Activated T-cell treated with anti-CD3 and anti-CD28 coated beads for 4 hours (primary cell): ENCODE data around the gene ASTN2.

Experiments used
- DNase-seq: peaks from one replicate; pipeline ENCODE4 v3.0.0-alpha.2; 2020

The ASTN2 gene

GRCh38 chr9:117239428-117239827 lies 175.4 kb downstream of the ASTN2 start:
- DNase-seq = no peak

- DNase-seq = no peak
These were observed 180.8 kb downstream of the ASTN2 start for GRCh38 chr9:117234103-117234502.

- no peak for DNase-seq
These were observed 181.8 kb downstream of the ASTN2 start for GRCh38 chr9:117233016-117233415.

GRCh38 chr9:117232281-117232680 lies 182.6 kb downstream of the ASTN2 start:
- DNase-seq = no peak

- no peak for DNase-seq
These were observed 183.8 kb downstream of the ASTN2 start for GRCh38 chr9:117231012-117231411.

- DNase-seq = no peak
These were observed 190.2 kb downstream of the ASTN2 start for GRCh38 chr9:117224695-117225094.

GRCh38 chr9:117218951-117219350 lies 195.9 kb downstream of the ASTN2 start:
- no peak for DNase-seq

GRCh38 chr9:117214416-117214815 lies 200.4 kb downstream of the ASTN2 start:
- no peak for DNase-seq

- DNase-seq = no peak
These were observed 203.6 kb downstream of the ASTN2 start for GRCh38 chr9:117211280-117211679.

GRCh38 chr9:117205806-117206205 lies 209.1 kb downstream of the ASTN2 start:
- DNase-seq = no peak

GRCh38 chr9:117204971-117205370 lies 209.9 kb downstream of the ASTN2 start:
- no peak for DNase-seq

GRCh38 chr9:117191504-117192261 lies 223.2 kb downstream of the ASTN2 start:
- no peak for DNase-seq

- no peak for DNase-seq
These were observed 225.7 kb downstream of the ASTN2 start for GRCh38 chr9:117189121-117189520.

- no peak for DNase-seq
These were observed 226.5 kb downstream of the ASTN2 start for GRCh38 chr9:117188394-117188793.

- DNase-seq = no peak
These were observed 227.4 kb downstream of the ASTN2 start for GRCh38 chr9:117187498-117187897.

- DNase-seq = no peak
These were observed 230.7 kb downstream of the ASTN2 start for GRCh38 chr9:117184173-117184572.

- DNase-seq = no peak
These were observed 232.8 kb downstream of the ASTN2 start for GRCh38 chr9:117182046-117182445.

- DNase-seq = no peak
These were observed 233.9 kb downstream of the ASTN2 start for GRCh38 chr9:117180896-117181445.

- DNase-seq = no peak
These were observed 236.1 kb downstream of the ASTN2 start for GRCh38 chr9:117178596-117179375.

- DNase-seq = no peak
These were observed 244.3 kb downstream of the ASTN2 start for GRCh38 chr9:117170567-117170966.

GRCh38 chr9:117169089-117169621 lies 245.7 kb downstream of the ASTN2 start:
- no peak for DNase-seq

- DNase-seq = no peak
These were observed 250.3 kb downstream of the ASTN2 start for GRCh38 chr9:117164512-117164911.

GRCh38 chr9:117160254-117160653 lies 254.6 kb downstream of the ASTN2 start:
- DNase-seq = no peak
